ENCODE data around the gene LRRC10. TPM values are rescaled to one million over a fixed set of nuclear protein-coding genes. Genes with fewer than 3 reads are reported as not detected.

Gene LRRC10, protein sequence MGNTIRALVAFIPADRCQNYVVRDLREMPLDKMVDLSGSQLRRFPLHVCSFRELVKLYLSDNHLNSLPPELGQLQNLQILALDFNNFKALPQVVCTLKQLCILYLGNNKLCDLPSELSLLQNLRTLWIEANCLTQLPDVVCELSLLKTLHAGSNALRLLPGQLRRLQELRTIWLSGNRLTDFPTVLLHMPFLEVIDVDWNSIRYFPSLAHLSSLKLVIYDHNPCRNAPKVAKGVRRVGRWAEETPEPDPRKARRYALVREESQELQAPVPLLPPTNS
- not detected in 5 replicates for total RNA-seq (2022; extraction: Qiagen RNA extraction; ENCODE audit: low read depth)

DNA sequence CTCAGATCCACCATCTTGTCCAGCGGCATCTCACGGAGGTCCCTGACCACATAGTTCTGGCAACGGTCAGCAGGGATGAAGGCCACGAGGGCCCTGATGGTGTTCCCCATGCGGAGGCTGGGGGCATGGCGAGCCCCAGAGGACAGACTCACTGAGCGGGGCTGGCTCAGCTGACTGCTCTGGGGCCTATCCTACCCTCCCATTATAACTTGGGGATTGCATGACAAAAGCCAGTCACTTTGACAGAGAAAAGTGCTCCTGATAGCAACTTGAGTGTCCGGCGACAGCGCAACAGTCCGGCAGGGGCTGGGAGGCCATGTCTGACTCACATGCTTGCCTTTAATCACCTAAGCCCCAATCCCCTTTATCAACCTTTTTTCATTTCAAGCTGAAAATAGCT lies at the start of gene LRRC10:
TSS of gene LRRC10 (minus strand) at position 179 of the 400 bp plus-strand sequence. CDS start at position 110, 69 bp downstream.

DNA sequence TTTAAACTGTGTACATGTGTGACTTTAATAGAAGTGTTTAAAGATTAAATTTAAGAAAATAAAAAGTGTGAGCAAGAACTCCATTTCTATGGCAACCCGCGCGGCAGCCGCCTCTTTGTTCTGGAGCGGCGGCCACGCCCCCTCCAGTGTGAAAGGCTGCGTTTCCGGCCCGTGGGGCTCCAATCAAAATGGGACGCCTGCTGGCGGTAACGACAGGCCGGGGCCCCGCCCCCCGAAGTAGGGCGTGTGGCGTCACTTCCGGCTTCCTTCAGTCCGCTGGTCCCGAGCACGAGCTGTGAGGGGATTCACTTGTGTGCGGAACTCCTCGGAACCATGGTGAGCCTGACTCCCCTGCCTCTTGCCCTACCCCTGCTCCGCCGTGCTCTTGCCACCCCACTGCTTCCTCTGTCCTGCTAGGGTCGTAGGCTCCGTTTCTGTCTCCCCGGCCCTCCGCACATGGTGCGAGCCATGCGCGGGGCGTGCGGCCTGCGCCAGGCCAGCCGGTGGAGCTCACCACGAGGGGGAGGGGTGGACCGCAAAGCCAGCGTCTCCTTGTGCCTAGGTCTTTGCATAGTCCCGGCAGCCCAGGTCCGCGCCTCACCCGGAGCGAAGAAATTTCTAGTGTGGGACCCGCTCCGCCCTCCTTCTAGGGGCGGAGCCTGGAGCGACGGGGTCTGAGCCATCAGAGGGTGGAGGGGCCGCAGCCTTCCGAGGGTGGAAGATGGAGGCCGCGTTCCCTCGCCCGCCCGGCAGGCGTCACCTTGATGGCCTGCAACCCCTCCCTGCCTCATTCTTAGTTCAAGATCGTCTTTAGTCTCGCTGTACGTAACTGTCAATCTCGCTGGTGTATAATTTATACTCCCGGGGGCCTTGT lies 25.3 kb downstream of the LRRC10 start, which contains the start of gene CCT2:
TSS of gene CCT2 (plus strand) at position 271 of the 874 bp plus-strand sequence. CDS start at position 334, 63 bp downstream.

Other genes starting within 250 kb of the LRRC10 start
- 7.4 to 11.9 TPM (median 11.3 TPM) in 5 replicates for gene FRS2, start 140.5 kb downstream of the LRRC10 start, total RNA-seq (2022; extraction: Qiagen RNA extraction; ENCODE audit: low read depth)
- 261 to 378 TPM (median 303 TPM) in 5 replicates for gene CCT2, start 25.4 kb downstream of the LRRC10 start, total RNA-seq (2022; extraction: Qiagen RNA extraction; ENCODE audit: low read depth)
- gene BEST3, start 88.4 kb upstream of the LRRC10 start, total RNA-seq (2022; extraction: Qiagen RNA extraction; ENCODE audit: low read depth), result 1.1 to 2.7 TPM (median 1.3 TPM) in 5 replicates
- gene RAB3IP, start 128.0 kb upstream of the LRRC10 start, total RNA-seq (2022; extraction: Qiagen RNA extraction; ENCODE audit: low read depth), result 9.4 to 15.9 TPM (median 13.2 TPM) in 5 replicates
- gene MYRFL, start 214.3 kb upstream of the LRRC10 start, total RNA-seq (2022; extraction: Qiagen RNA extraction; ENCODE audit: low read depth), result not detected in 5 replicates